SW 1271 (cell line): ENCODE results near the gene GNPDA2.
"Not testable (repeated sequence)": the region's sequence is repeated elsewhere in the genome, so short reads cannot be mapped to it uniquely, and the experiment has no call there.

Source experiments
- DNase-seq, 2 experiments: peaks; one replicate each; lab custom pipeline; 2025; lab: John Stamatoyannopoulos, UW

Gene GNPDA2

GRCh38 chr4:44726038-44726871 lies at the start of gene GNPDA2:
TSS of gene GNPDA2 (minus strand) at chr4:44726556. CDS start at chr4:44722207, 4,349 bp downstream.
- DNase-seq, result peak; percentile 68 to 85

- DNase-seq, result no peak
Observed at GRCh38 chr4:44772340-44772739, 46.0 kb upstream of the GNPDA2 start.

GRCh38 chr4:44771789-44772188 lies 45.4 kb upstream of the GNPDA2 start:
- DNase-seq, result no peak

GRCh38 chr4:44766453-44766852 lies 40.1 kb upstream of the GNPDA2 start:
- DNase-seq, result no peak

GRCh38 chr4:44765116-44765515 lies 38.8 kb upstream of the GNPDA2 start:
- DNase-seq, result no peak

- no peak for DNase-seq
Observed at GRCh38 chr4:44761306-44761705, 35.0 kb upstream of the GNPDA2 start.

- DNase-seq, result peak; percentile 3 to 49
Observed at GRCh38 chr4:44760142-44760898, 34.0 kb upstream of the GNPDA2 start.

- no peak for DNase-seq
Observed at GRCh38 chr4:44756559-44756958, 30.2 kb upstream of the GNPDA2 start.

- DNase-seq, result no peak
Observed at GRCh38 chr4:44740201-44740600, 13.8 kb upstream of the GNPDA2 start.

- peak in 1 of 2 experiments; percentile 34 for DNase-seq
Observed at GRCh38 chr4:44738615-44739014, 12.3 kb upstream of the GNPDA2 start.

GRCh38 chr4:44736900-44737299 lies 10.5 kb upstream of the GNPDA2 start:
- no peak for DNase-seq

GRCh38 chr4:44728694-44729093 lies 2.3 kb upstream of the GNPDA2 start:
- DNase-seq, result not testable (repeated sequence)

- DNase-seq, result no peak
Observed at GRCh38 chr4:44727471-44727870, 1.1 kb upstream of the GNPDA2 start.

GRCh38 chr4:44725726-44726037 lies 674 bp downstream of the GNPDA2 start:
- no peak for DNase-seq

GRCh38 chr4:44725166-44725565 lies 1.2 kb downstream of the GNPDA2 start:
- DNase-seq, result no peak

GRCh38 chr4:44722001-44722400 lies 4.4 kb downstream of the GNPDA2 start:
- DNase-seq, result no peak

GRCh38 chr4:44720371-44720770 lies 6.0 kb downstream of the GNPDA2 start:
- DNase-seq, result no peak

- DNase-seq, result no peak
Observed at GRCh38 chr4:44716597-44716996, 9.8 kb downstream of the GNPDA2 start.

- DNase-seq, result no peak
Observed at GRCh38 chr4:44713125-44713524, 13.2 kb downstream of the GNPDA2 start.

- DNase-seq, result no peak
Observed at GRCh38 chr4:44704673-44705072, 21.7 kb downstream of the GNPDA2 start.

- no peak for DNase-seq
Observed at GRCh38 chr4:44701037-44701436, 25.3 kb downstream of the GNPDA2 start.

GRCh38 chr4:44700427-44700826 lies 25.9 kb downstream of the GNPDA2 start:
- DNase-seq, result no peak

- no peak for DNase-seq
Observed at GRCh38 chr4:44684648-44685047, 41.7 kb downstream of the GNPDA2 start.
